Natural killer cell (primary cell): ENCODE data around the gene ARAP1. TPM values are rescaled to one million over a fixed set of nuclear protein-coding genes. Genes with fewer than 3 reads are reported as not detected.

Experiments used
- ATAC-seq, 3 donors: fragments of 150-1000 bp in 2 of 3; fragments of 200-7000 bp in 1 of 3; cut with Tn5 transposase; 1 replicate in 1 of 3; 2 replicates in 2 of 3; pipeline ENCODE4 v1.10.0; 2021; ENCODE audit warnings: mild to moderate bottlenecking in 2 of 3, moderate library complexity in 2 of 3
- DNase-seq, 2 donors: peaks; one replicate each; pipeline versions ENCODE4 v3.0.0 to v3.0.0-alpha.2; 2013 to 2021; ENCODE audit warnings: mixed read lengths in 1 of 2
- H3K27ac ChIP-seq: one replicate; pipeline ENCODE4 v1.5.1; 2013; ENCODE audit warnings: mild to moderate bottlenecking, low read length
- H3K27me3 ChIP-seq: one replicate; pipeline ENCODE4 v1.6.1; 2013; ENCODE audit warnings: low read length; ENCODE audit not compliant: control insufficient read depth, insufficient read depth
- H3K36me3 ChIP-seq: one replicate; pipeline ENCODE4 v1.6.1; 2013; ENCODE audit warnings: low read length; ENCODE audit not compliant: control insufficient read depth, insufficient read depth
- H3K4me1 ChIP-seq: one replicate; pipeline ENCODE4 v1.6.1; 2013; ENCODE audit warnings: low read length; ENCODE audit not compliant: control insufficient read depth, insufficient read depth
- H3K4me3 ChIP-seq: one replicate; pipeline ENCODE4 v1.5.1; 2013; ENCODE audit warnings: low read length
- H3K9me3 ChIP-seq: one replicate; pipeline ENCODE4 v1.6.1; 2013; ENCODE audit warnings: low read length; ENCODE audit not compliant: control insufficient read depth, insufficient read depth
- H3K27ac Mint-ChIP-seq, 2 donors: one replicate each; pipeline ENCODE4 v1.8.0; 2022; ENCODE audit warnings: mild to moderate bottlenecking in 2 of 2, mixed read lengths in 2 of 2, moderate library complexity in 1 of 2
- H3K27me3 Mint-ChIP-seq, 2 donors: one replicate each; pipeline ENCODE4 v1.8.0; 2022; ENCODE audit warnings: low read depth in 2 of 2, mixed read lengths in 2 of 2
- H3K36me3 Mint-ChIP-seq: one replicate; pipeline ENCODE4 v1.8.0; 2022; ENCODE audit warnings: mixed read lengths
- H3K4me1 Mint-ChIP-seq, 2 donors: one replicate each; pipeline ENCODE4 v1.8.0; 2022; ENCODE audit warnings: mixed read lengths in 2 of 2
- H3K4me3 Mint-ChIP-seq: one replicate; pipeline ENCODE4 v1.8.0; 2022; ENCODE audit warnings: mild to moderate bottlenecking, moderate library complexity, mixed read lengths
- H3K9me3 Mint-ChIP-seq, 2 donors: one replicate each; pipeline ENCODE4 v1.8.0; 2022; ENCODE audit warnings: mixed read lengths in 2 of 2
- CTCF ChIP-seq: fragments of 200-600 bp; IDR thresholded peaks from one replicate; pipeline ENCODE4 v1.8.0; 2022; ENCODE audit warnings: antibody characterized with exemption
- WGBS: methylation state at CpG from one replicate; pipeline ENCODE4 v1.1.7; 2013; ENCODE audit warnings: missing lambda C conversion rate; ENCODE audit not compliant: insufficient coverage; 5-methylcytosine and 5-hydroxymethylcytosine counted together
- intact Hi-C: fragments of 100-400 bp; cut with micrococcal nuclease; formaldehyde crosslinking; loops from one replicate; pipeline ENCODE4 v1.14.2; 2022
- total RNA-seq, 4 donors: library from RNA; stranded (reverse); fragments of 120-200 nt in 1 of 4; gene quantifications; one replicate each; pipeline versions ENCODE4 v1.2.3 to v1.2.4, GENCODE V29; 2013 to 2022

Gene ARAP1
- total RNA-seq, 3 donors from 2014 or later (not counting 1 experiment from before 2014, with no cell fraction given), result 293 to 327 (median 296) TPM

DNA sequence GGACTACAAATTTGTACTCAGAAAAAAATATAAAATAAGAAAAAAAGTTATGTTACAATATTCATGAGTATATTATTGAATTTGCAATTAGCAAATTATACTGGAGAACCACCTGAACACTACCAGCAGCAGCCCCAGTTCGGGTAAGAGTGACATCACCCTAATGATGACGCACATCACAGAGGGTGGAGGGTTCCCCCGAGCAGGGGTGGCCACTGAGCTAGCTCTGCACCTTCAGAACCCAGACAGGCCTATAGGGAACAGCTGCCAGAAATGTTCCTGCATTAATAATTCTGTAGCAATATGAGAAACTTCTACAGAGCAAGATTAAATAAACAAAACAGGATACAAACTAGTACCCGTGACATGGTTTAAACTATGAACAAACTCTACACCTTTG lies 17.5 kb upstream of the ARAP1 start:
- whole genome bisulfite sequencing, result 88% methylated on average over 3 of the region's 4 CpGs
- Mint-ChIP-seq H3K4me1 (peaks cover 0 to 4% of the 10 kb centered on the region in 2 donors), H3K27me3 (no peaks in the 10 kb centered on the region), H3K9me3 (no peaks in the 10 kb centered on the region), H3K4me3 (no peak overlapping the region), H3K27ac (no peak overlapping the region), H3K36me3 (no peaks in the 10 kb centered on the region)
- DNase-seq, result no peak
- Histone ChIP-seq H3K9me3 (no peaks in the 10 kb centered on the region), H3K4me1 (no peaks in the 10 kb centered on the region), H3K4me3 (no peak overlapping the region), H3K36me3 (no peaks in the 10 kb centered on the region), H3K27ac (no peak overlapping the region), H3K27me3 (no peaks in the 10 kb centered on the region)
- no peak for ATAC-seq
- TF ChIP-seq CTCF, result no peak
- intact Hi-C loops, result no loop called here

GRCh38 chr11:72768581-72768980 lies 16.4 kb upstream of the ARAP1 start:
- Mint-ChIP-seq H3K4me3 (no peak overlapping the region), H3K27me3 (no peaks in the 10 kb centered on the region), H3K36me3 (no peaks in the 10 kb centered on the region), H3K9me3 (no peaks in the 10 kb centered on the region), H3K27ac (no peak overlapping the region), H3K4me1 (peaks cover 0 to 2% of the 10 kb centered on the region in 2 donors)
- no peaks in the 10 kb centered on the region for H3K36me3 ChIP-seq
- intact Hi-C loops, result no loop called here
- ATAC-seq, result no peak
- no peaks in the 10 kb centered on the region for H3K27me3 ChIP-seq
- TF ChIP-seq CTCF, result no peak
- H3K9me3 ChIP-seq, result no peaks in the 10 kb centered on the region
- H3K4me1 ChIP-seq, result peaks cover 9% of the 10 kb centered on the region
- 96% methylated on average over 3 of the region's 3 CpGs for WGBS
- DNase-seq, result no peak
- no peak overlapping the region for H3K4me3 ChIP-seq
- no peak overlapping the region for H3K27ac ChIP-seq

GRCh38 chr11:72767203-72768062 lies 15.2 kb upstream of the ARAP1 start:
- no peak overlapping the region for H3K27ac Mint-ChIP-seq
- no peak overlapping the region for H3K27ac ChIP-seq
- DNase-seq, result no peak
- H3K9me3 ChIP-seq, result no peaks in the 10 kb centered on the region
- H3K36me3 ChIP-seq, result no peaks in the 10 kb centered on the region
- intact Hi-C loops, result no loop called here
- no peaks in the 10 kb centered on the region for H3K36me3 Mint-ChIP-seq
- ATAC-seq, result no peak
- H3K4me1 Mint-ChIP-seq, result peaks cover 6 to 8% of the 10 kb centered on the region in 2 donors
- H3K27me3 Mint-ChIP-seq, result no peaks in the 10 kb centered on the region
- no peaks in the 10 kb centered on the region for H3K27me3 ChIP-seq
- no peak for TF ChIP-seq CTCF
- peaks cover 18% of the 10 kb centered on the region for H3K4me1 ChIP-seq
- no peak overlapping the region for H3K4me3 Mint-ChIP-seq
- H3K4me3 ChIP-seq, result no peak overlapping the region
- 93% methylated on average over 4 of the region's 4 CpGs for WGBS
- H3K9me3 Mint-ChIP-seq, result no peaks in the 10 kb centered on the region
